GM19452 (cell line): ENCODE data around the gene HADHB.

Source experiments
- ATAC-seq: cut with Tn5 transposase; IDR thresholded peaks from one replicate; pipeline ENCODE4 v1.9.1; 2021; ENCODE audit not compliant: unreplicated experiment

The HADHB gene

GRCh38 chr2:26244309-26245230 is at the start of gene HADHB, which contains the start of gene HADHA:
Gene HADHB (plus strand): TSS chr2:26244939. CDS start chr2:26254255, 9,316 bp downstream.
Gene HADHA (minus strand): TSS chr2:26244632. CDS start chr2:26244596, 36 bp downstream.
- peak; percentile 66 for ATAC-seq

- no peak for ATAC-seq
Measured at GRCh38 chr2:26195040-26195984, 49.4 kb upstream of the HADHB start.

- ATAC-seq, result no peak
Measured at GRCh38 chr2:26196683-26197418, 47.9 kb upstream of the HADHB start.

- ATAC-seq, result no peak
Measured at GRCh38 chr2:26197516-26197915, 47.2 kb upstream of the HADHB start.

GRCh38 chr2:26202981-26203490 is 41.7 kb upstream of the HADHB start:
- ATAC-seq, result no peak

- ATAC-seq, result no peak
Measured at GRCh38 chr2:26203906-26204305, 40.8 kb upstream of the HADHB start.

DNA sequence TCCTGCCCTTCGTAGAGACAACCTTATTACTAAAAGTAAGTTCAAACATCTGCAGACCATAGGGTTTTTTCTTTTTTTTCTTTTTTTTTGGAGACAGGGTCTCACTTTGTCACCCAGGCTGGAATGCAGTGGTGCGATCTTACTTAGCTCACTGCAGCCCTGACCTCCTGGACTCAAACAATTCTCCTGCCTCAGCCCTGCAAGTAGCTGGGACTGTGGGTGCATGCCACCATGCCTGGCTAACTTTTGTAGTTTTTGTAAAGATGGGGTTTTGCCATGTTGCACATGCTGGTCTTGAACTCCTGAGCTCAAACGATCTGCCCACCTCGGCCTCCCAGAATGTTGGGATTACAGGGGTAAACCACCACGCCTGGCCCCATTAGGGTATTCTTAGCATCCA is 32.7 kb upstream of the HADHB start:
- ATAC-seq, result no peak

- ATAC-seq, result no peak
Measured at GRCh38 chr2:26214759-26215158, 30.0 kb upstream of the HADHB start.

DNA sequence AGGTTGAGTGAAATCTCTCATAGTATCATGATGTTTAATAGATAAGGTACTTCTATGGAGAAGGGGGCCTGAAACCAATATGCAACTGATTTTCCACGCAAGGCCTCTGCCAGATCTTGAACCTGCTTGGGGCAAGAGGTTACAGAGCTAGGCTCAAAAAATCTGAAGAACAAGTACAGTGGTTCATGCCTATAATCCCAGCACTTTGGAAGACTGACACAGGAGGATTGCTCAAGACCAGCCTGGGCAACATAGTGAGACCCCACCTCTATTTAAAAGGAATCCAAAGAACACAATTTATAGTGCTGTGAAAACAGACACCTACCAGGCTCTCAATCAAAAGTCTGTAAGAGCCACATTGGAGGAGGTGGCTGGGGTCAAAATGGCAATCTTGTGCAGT is 28.9 kb upstream of the HADHB start:
- ATAC-seq, result no peak

DNA sequence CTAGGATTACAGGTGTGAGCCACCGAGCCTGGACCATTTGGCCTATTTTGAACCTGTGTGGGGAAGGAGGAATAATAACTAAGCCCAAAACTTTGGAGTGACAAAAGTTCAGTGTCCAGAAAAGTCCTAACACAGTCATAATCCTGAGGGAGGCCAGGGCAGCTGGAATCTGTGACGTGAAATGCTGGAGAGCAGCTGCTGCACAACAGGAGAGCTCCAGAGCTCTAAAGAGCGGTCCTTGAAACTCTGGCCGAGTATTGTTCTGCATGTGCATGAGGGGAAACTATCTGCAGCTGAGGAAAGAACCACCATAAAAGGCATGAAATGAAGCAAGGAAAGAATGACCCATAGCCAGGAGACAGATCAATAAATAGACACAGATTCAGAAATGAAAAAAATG is 28.2 kb upstream of the HADHB start:
- ATAC-seq, result no peak

GRCh38 chr2:26217720-26218119 is 27.0 kb upstream of the HADHB start:
- ATAC-seq, result no peak

DNA sequence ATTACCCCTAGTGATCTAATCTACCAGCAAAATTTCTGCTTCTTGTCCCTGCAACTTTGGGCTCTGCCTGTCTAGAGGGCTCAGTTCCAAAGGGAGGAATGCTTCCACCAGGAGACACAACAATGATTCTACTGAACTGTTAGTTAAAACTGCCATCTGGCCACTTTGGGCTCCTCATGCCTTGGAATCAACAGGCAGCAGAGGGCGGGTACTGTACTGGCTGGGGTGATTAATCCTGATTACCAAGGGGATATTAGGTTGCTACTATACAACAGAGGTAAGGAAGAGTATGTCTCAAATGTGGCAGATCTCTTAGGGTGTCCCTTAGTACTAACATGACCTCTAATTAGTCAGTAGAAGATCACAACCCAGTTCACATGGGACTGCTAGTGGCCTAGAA is 21.7 kb upstream of the HADHB start:
- ATAC-seq, result no peak

DNA sequence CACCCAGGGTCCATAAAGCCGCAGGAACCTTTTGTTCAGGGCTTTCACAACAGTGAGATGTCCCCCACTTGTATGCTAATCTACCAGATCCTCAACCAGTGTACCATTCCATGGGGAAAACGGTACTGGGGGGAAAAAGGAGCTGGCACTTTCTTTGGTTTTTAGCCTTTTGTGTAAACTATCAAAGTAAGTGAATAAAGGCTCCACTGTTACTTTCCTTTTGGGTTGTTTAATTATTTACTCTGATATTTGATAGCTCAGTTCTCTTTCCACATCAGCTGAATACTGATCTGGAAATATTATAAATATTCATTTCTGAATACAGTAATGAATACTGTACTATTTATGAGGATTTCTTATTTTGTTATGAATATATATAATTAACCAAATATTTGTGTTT is 20.6 kb upstream of the HADHB start:
- no peak for ATAC-seq

- no peak for ATAC-seq
Measured at GRCh38 chr2:26229595-26229994, 15.1 kb upstream of the HADHB start.

GRCh38 chr2:26230806-26231205 is 13.9 kb upstream of the HADHB start:
- ATAC-seq, result no peak

DNA sequence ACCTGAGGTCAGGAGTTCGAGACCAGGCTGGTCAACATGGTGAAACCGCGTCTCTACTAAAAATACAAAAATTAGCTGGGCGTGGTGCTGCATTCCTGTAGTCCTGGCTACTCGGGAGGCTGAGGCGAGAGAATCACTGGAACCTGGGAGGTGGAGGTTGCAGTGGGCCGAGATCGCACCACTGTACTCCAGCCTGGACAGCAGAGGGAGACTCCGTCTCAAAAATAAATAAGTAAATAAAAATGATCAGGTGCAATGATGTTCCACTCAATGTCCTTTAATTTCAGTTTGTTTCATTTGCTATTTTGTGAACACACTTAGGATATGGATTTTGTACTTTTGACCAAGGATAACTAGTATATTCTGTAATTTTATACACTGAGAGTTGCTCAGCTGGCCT is 9.7 kb upstream of the HADHB start:
- no peak for ATAC-seq

DNA sequence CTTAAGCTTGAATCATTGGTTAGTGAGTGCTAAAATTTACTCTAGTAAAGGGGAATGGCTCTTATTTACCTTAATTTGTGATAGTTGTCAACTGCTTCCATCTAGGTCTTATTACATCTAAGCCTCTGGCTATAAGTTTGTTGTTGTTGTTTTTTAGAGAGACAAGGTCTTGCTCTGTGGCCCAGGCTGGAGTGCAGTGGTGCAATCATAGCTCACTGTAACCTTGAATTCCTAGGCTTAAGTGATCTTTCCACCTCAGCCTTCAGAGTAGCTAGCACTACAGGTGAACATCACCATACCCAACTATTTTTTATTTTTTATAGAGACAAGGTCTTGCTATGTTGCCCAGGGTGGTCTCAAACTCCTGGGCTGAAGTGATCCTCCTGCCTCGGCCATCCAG is 6.9 kb upstream of the HADHB start:
- no peak for ATAC-seq

DNA sequence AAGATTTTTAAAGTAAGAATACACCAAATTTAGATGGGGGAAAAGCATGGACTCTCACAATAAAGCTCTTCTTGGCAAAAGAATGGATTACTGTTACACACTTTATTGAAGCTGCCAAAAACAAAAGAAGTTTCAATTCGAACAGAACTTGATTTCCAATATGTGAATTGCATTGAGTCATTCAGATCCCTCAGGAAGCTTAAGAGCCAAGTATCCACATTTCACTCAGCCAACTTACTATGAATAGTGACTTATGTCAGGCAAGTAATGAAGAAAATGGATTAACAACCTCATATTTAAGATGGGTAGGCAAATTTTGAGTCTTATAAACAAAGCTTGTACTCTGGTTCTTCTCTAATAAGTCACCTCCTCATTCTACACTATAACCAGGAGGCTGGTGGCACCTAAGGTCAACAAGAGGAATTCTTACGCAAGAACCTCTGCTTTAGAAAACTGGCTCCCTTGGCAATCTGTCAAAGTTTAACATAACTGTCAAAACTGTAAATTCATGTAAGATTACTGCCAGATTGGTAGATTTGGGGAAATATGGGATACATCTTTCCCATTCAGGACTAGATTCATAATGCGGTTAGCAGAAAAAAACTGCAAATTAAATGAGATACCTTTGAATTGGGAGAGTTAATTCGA is 6.3 kb upstream of the HADHB start:
- no peak for ATAC-seq

DNA sequence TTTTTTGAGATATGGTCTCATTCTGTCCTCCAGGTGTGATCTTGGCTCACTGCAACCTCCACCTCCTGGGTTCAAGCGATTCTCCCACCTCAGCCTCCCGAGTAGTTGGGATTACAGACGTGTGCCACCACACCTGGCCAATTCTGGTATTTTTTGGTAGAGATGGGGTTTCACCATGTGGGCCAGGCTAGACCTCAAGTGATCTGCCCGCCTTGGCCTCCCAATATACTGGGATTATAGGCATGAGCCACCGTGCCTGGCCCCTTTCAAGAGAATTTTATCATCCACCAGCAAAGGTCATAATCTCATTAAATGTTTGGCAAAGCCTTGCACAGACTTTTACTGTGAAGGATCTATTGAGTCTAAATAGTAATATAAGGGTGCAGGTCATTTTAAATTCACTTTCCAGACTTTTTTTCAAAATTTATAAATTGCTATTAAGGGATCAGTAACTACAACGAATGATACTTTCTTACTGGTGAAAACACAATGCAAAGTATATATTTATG is 2.8 kb upstream of the HADHB start:
- ATAC-seq, result no peak
